DMS 273 (cell line): Measurements from ENCODE around the gene GRK4.
"Not testable (repeated sequence)": the region's sequence is repeated elsewhere in the genome, so short reads cannot be mapped to it uniquely, and the experiment has no call there.

Source experiments
- DNase-seq: peaks from one replicate; lab custom pipeline; 2025; ENCODE audit not compliant: unreplicated experiment; lab: John Stamatoyannopoulos, UW

Gene GRK4

GRCh38 chr4:2958446-2958845 is 4.9 kb upstream of the GRK4 start:
- DNase-seq: no peak

DNA sequence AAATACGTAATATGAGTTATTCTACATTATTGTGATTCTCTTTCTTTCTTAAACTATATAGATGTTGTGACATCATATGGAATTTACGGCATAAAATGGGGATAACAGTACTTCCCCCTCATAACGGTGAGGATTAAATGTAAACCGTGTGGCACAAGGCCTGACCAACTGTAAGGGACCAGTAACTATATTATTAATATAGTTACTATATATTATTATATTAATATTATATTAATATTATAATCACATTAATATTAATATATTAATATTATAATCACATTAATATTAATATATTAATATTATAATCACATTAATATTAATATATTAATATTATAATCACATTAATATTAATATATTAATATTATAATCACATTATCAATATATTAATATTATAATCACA is 2.9 kb upstream of the GRK4 start:
- DNase-seq: not testable (repeated sequence)

DNA sequence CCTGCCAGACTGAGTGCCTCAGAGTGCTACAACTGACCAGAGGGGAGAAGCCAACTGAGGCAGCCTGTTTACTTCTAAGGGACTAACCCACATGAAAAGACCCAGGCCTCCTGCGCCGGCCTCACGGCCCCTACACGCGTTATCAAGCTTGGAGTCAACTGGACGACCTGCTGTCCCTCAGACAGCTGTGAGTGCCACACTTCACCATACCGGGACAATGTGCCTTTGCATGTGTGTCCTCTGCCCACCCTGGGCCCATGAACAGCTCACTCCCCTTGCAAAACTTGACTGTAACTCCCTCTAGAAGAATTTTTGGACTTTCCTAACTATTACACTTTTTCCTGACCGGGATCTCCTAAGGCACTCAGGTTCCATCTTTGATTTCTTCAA is 2.0 kb upstream of the GRK4 start:
- peak; percentile 38 for DNase-seq

- peak; percentile 50 for DNase-seq
Observed at GRCh38 chr4:2961811-2962441, 1.4 kb upstream of the GRK4 start.

- peak; percentile 70 for DNase-seq
Observed at GRCh38 chr4:2962614-2963174, 677 bp upstream of the GRK4 start.

- DNase-seq: no peak
Observed at GRCh38 chr4:2963966-2964471, 648 bp downstream of the GRK4 start.

DNA sequence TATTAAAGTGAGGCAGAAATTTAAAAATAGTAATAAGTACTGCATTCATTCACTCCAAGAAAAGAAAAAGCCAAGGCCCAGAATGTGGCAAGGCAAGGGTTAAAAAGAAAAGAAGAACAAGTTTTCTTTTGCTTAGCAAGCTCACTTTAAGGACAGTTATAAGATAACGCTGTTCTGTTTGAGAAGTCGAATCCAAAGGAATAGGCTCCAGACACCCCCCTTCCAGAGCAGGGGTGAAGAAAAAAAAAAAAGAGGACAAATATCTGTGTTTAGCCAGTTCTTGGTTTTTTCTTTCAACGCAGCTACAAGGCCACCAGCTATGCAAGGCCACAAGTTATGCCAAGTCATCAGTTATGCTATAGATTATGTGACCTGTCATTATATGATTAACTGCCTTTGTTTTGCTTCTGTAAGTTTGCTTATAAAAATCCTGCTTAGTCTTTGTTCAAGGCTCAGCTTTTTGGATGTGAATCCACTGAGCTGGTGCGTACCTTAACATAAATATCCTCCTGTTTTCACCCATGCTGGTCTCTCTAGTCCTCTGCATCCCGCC is 1.4 kb downstream of the GRK4 start:
- no peak for DNase-seq

DNA sequence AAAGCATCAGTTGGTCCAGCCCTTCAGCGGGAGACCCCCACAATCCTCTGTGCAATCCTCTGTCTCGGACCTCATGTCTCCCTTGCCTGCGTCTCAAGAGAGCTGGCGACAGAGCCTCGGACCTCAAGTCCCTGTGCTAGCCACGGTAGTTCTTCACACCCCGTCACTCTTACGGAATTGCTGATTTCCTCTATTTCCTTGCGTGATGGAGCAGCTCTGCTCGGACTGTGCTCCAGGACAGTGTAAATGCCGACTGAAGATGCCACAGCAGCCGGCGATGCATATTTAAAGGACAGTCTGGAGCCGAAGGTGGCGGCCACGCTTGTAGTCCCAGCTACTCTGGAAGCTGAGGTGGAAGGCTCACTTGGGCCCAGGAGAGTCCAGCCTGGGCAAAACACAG is 1.9 kb downstream of the GRK4 start:
- no peak for DNase-seq

- no peak for DNase-seq
Observed at GRCh38 chr4:2968381-2968780, 5.0 kb downstream of the GRK4 start.

- no peak for DNase-seq
Observed at GRCh38 chr4:2971275-2971674, 7.9 kb downstream of the GRK4 start.

DNA sequence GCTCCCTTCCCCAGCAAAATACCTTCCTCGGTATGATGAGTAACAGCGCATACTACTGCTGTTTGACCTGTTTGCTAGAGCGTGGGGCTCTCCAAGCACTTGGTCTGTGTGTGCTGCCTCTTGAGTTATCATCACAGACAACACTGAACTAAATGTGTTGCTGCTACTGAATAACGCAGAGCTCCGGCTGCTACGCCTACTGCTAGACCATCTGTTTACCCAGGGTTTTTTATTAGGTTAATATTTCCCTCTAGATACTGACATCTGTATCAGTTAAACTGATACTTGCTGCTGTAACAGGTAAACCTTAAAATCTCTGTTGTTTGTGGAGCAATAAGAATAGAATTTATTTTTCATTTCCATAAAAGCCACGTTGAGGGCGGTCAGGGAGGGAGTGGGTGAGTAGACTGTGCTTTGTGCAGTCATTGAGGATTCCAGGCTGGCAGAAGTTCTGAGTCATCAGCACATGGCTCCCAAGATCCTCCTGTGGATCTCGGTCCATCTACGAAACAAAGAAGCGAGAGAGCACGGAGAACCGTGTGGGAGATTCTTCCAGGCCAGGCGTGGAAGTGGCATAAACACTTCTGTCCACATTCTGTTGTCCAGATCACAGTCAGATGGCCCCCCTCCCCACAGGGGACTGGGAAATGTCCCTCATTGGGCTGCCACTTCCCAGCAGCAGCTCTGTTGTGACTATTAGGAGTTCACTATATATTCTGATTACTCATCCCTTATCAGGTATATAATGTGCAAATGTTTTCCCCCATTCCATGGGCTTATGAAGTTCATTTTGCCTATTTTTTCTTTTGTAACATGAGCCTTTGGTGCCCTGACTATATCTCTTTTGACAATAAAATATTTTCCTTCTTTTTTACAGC is 14.1 kb downstream of the GRK4 start:
- peak; percentile 64 for DNase-seq

DNA sequence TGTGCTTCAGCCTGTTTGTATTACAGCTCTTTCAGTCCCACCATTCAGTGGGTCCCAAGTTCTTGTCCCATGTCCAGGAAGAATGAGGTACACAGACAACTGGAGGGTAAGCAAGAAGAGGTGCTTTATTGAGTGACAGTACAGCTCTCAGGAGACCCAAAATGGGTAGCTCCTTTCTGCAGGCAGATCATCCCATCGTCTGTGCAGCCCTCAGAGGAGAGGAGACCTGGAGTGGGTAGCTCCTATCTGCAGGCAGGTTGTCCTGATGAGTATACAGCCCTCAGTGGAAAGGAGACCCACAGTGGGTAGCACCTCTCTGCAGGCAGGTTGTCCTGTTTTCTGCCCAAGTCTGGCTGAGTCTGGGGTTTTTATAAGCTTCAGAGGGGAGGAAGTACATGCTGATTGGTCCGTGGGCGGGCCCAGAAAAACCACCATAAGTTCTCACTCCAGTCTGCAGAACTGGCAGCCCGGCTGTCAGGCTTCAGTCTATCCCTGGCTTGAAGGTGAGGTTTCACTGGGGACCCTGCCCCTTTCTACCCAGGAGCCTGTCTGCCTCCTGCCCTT is 18.0 kb downstream of the GRK4 start:
- peak; percentile 24 for DNase-seq

DNA sequence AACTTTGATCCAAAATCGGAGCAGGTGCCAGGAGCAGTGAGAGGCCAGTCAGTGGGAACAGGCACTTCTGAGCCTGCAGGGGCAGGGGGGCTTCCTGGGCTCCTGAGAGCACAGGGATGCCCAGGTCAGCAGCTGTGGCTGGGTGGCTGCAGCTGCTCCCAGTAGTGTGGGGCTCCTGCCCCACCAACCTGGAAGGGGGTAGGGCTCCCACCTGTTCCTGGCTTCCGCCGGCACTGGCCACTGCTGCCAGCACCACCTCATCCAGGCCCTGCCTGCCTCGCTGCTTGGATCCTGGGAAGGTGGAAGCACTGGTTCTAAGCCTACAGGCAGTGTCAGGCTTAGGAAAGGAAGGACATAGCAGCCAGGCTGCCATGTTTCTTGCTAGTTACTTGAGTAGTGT is 18.6 kb downstream of the GRK4 start:
- DNase-seq: no peak

- DNase-seq: not testable (repeated sequence)
Observed at GRCh38 chr4:2983715-2984114, 20.3 kb downstream of the GRK4 start.

DNA sequence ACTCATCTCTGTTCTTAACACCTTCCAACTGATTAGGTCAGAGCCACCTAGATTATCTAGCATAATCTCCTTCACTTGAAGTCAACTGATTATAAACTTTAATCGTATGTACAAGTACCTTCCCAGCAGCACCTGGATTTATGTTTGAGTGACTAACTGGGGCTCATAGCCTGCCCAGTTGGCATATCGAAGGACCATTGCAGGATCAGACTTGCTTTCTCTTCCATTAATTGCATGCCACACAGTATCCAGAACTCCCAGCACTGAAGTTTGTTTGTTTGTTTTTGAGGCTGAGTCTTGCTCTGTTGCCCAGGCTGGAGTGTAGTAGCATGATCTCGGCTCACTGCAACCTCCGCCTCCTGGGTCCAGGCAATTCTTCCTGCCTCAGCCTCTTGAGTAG is 27.9 kb downstream of the GRK4 start:
- no peak for DNase-seq

DNA sequence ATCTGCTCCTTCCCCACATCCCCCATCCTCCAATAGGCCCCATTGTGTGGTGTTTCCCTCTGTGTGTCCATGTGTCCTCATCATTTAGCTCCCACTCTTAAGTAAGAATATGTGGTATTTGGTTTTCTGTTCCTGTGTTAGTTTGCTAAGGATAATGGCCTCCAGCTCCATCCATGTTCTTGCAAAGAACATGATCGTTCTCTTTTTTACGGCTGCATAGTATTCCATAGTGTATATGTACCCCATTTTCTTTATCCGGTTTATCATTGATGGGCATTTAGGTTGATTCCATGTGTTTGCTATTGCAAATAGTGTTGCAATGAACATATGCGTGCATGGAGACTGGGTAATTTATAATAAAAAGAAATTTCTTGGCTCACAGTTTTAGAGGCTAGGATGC is 31.5 kb downstream of the GRK4 start:
- DNase-seq: no peak

GRCh38 chr4:2995546-2996265 is 32.3 kb downstream of the GRK4 start:
- DNase-seq: no peak

GRCh38 chr4:2996415-2996814 is 33.0 kb downstream of the GRK4 start:
- DNase-seq: no peak

DNA sequence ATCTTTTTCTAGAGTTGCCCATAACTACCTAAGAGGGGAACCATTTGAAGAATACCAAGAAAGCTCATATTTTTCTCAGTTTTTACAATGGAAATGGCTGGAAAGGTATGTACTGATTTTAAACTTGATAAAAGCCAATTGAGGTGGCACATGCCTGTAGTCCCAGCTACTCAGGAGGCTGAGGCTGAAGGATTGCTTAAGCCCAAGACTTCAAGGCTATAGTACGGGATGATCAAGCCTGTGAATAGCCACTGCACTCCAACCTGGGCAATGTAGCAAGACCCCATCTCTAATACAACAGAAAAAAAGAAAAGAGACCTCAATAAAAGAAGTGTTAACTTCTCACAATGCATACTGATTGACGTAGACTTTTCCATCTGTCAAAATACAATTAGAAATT is 44.4 kb downstream of the GRK4 start:
- no peak for DNase-seq

- DNase-seq: peak; percentile 14
Observed at GRCh38 chr4:3009422-3009821, 46.1 kb downstream of the GRK4 start.

DNA sequence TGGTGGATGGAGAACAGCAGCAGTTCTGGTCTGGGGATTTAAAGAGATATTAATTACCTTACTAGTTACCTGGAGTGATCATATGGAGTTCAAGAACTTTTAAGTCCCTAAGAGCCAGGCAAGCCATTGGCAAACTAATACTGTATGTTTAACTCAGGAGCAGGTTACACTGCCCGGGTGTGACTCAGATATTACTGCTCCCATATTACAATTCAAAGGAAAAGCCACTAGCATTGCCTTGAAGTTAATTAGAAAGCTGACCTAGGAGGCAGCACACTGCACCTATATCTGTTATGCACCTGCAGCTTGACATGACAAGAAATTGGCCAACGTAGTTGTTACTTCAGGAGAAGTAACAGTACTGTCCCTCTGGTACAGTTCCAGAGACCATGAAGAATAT is 47.2 kb downstream of the GRK4 start:
- DNase-seq: no peak
